Right atrium auricular region (tissue), 2 donors: ENCODE measurements around the gene SUFU. TPM values are rescaled to one million over a fixed set of nuclear protein-coding genes. Genes with fewer than 3 reads are reported as not detected.

Experiments used
- DNase-seq: peaks from one replicate; pipeline ENCODE4 v3.0.0-alpha.2; 2019; ENCODE audit warnings: low spot score
- H3K27ac ChIP-seq, 2 donors: fragments of 200-600 bp; sonication (generic); 1 replicate in 1 of 2; 2 replicates in 1 of 2; pipeline ENCODE4 v1.5.1; 2016 to 2019
- H3K27me3 ChIP-seq, 2 donors: fragments of 200-600 bp; sonication (generic); one replicate each; pipeline versions ENCODE4 v1.5.1 to v1.6.0; 2017 to 2019
- H3K36me3 ChIP-seq: fragments of 200-600 bp; sonication (generic); one replicate; pipeline ENCODE4 v1.5.1; 2016
- H3K4me1 ChIP-seq, 2 donors: fragments of 200-600 bp; sonication (generic); one replicate each; pipeline versions ENCODE4 v1.5.1 to v1.6.0; 2017 to 2019
- H3K4me3 ChIP-seq, 2 donors: fragments of 200-600 bp; sonication (generic); 1 replicate in 1 of 2; 2 replicates in 1 of 2; pipeline ENCODE4 v1.5.1; 2017 to 2019; ENCODE audit warnings: mild to moderate bottlenecking in 1 of 2, moderate library complexity in 1 of 2
- H3K9me3 ChIP-seq, 2 donors: fragments of 200-600 bp; sonication (generic); one replicate each; pipeline ENCODE4 v1.5.1; 2019
- CTCF ChIP-seq, 2 donors: fragments of 200-600 bp; sonication (generic); IDR thresholded peaks; one replicate each; pipeline ENCODE4 v1.5.1; 2019; ENCODE audit warnings: antibody characterized with exemption in 2 of 2
- total RNA-seq, 2 donors: library from RNA; depleted of rRNA; stranded (reverse); fragments of >200 nt; gene quantifications; one replicate each; pipeline ENCODE4 v1.1.0, GENCODE V29; 2016

Gene SUFU
- total RNA-seq, 2 donors from 2014 or later, result 4.9 to 6.4 TPM

GRCh38 chr10:102652170-102652916, 148.6 kb downstream of the SUFU start:
- peak overlapping the region in 1 of 2 donors; percentile 1 for H3K27ac ChIP-seq
- no peaks in the 10 kb centered on the region for H3K9me3 ChIP-seq
- H3K36me3 ChIP-seq, result peaks cover 50% of the 10 kb centered on the region
- TF ChIP-seq CTCF (IDR thresholded peaks at IDR 0.05), result no peak
- H3K4me3 ChIP-seq, result no peak overlapping the region
- no peak for DNase-seq
- peaks cover 0 to 68% of the 10 kb centered on the region in 2 donors for H3K4me1 ChIP-seq
- H3K27me3 ChIP-seq, result no peaks in the 10 kb centered on the region

- no peaks in the 10 kb centered on the region for H3K9me3 ChIP-seq
- H3K27ac ChIP-seq, result peak overlapping the region in 1 of 2 donors; percentile 11
- H3K4me1 ChIP-seq, result peaks cover 0 to 68% of the 10 kb centered on the region in 2 donors
- no peaks in the 10 kb centered on the region for H3K27me3 ChIP-seq
- H3K36me3 ChIP-seq, result peaks cover 57% of the 10 kb centered on the region
- DNase-seq, result no peak
- H3K4me3 ChIP-seq, result no peak overlapping the region
- no peak for TF ChIP-seq CTCF (IDR thresholded peaks at IDR 0.05)
These were observed 149.3 kb downstream of the SUFU start for GRCh38 chr10:102653060-102653459.

GRCh38 chr10:102654566-102654965, 150.8 kb downstream of the SUFU start:
- no peak overlapping the region for H3K27ac ChIP-seq
- H3K27me3 ChIP-seq, result no peaks in the 10 kb centered on the region
- no peak for TF ChIP-seq CTCF (IDR thresholded peaks at IDR 0.05)
- H3K4me1 ChIP-seq, result peaks cover 0 to 58% of the 10 kb centered on the region in 2 donors
- H3K9me3 ChIP-seq, result no peaks in the 10 kb centered on the region
- H3K36me3 ChIP-seq, result peaks cover 64% of the 10 kb centered on the region
- DNase-seq, result no peak
- no peak overlapping the region for H3K4me3 ChIP-seq

- DNase-seq, result no peak
- H3K27me3 ChIP-seq, result no peaks in the 10 kb centered on the region
- no peak overlapping the region for H3K4me3 ChIP-seq
- H3K27ac ChIP-seq, result no peak overlapping the region
- H3K36me3 ChIP-seq, result peaks cover 64% of the 10 kb centered on the region
- H3K9me3 ChIP-seq, result no peaks in the 10 kb centered on the region
- no peak for TF ChIP-seq CTCF (IDR thresholded peaks at IDR 0.05)
- H3K4me1 ChIP-seq, result peaks cover 0 to 54% of the 10 kb centered on the region in 2 donors
These were observed 151.2 kb downstream of the SUFU start for GRCh38 chr10:102654969-102655368.

GRCh38 chr10:102656026-102656425, 152.3 kb downstream of the SUFU start:
- no peak for TF ChIP-seq CTCF (IDR thresholded peaks at IDR 0.05)
- Histone ChIP-seq H3K36me3 (peaks cover 64% of the 10 kb centered on the region), H3K4me1 (peaks cover 0 to 53% of the 10 kb centered on the region in 2 donors), H3K27me3 (no peaks in the 10 kb centered on the region), H3K4me3 (no peak overlapping the region), H3K27ac (no peak overlapping the region), H3K9me3 (no peaks in the 10 kb centered on the region)
- DNase-seq, result no peak
